Coronary artery (tissue), 2 donors: Measurements from ENCODE around the gene PRTN3.

ENCODE experiments used
- DNase-seq: peaks from one replicate; pipeline ENCODE4 v3.0.0-alpha.2; 2017; ENCODE audit warnings: low spot score
- H3K27ac ChIP-seq, 2 donors: fragments of 200-600 bp; sonication (generic); one replicate each; pipeline ENCODE4 v1.5.1; 2016 to 2019
- H3K4me3 ChIP-seq: fragments of 200-600 bp; sonication (generic); 2 replicates; pipeline ENCODE4 v1.5.1; 2016; ENCODE audit warnings: mild to moderate bottlenecking, moderate library complexity
- CTCF ChIP-seq: fragments of 200-600 bp; sonication (generic); IDR thresholded peaks from one replicate; pipeline ENCODE4 v1.5.1; 2019; ENCODE audit warnings: antibody characterized with exemption

The PRTN3 gene

GRCh38 chr19:810077-810855 lies 30.5 kb upstream of the PRTN3 start:
- TF ChIP-seq CTCF: no peak
- Histone ChIP-seq H3K4me3 (no peak overlapping the region), H3K27ac (no peak overlapping the region)
- DNase-seq: no peak

- TF ChIP-seq CTCF: no peak
- DNase-seq: no peak
- H3K27ac ChIP-seq: no peak overlapping the region
- H3K4me3 ChIP-seq: no peak overlapping the region
Observed at GRCh38 chr19:810883-811489, 29.8 kb upstream of the PRTN3 start.

- no peak overlapping the region for H3K4me3 ChIP-seq
- no peak for DNase-seq
- TF ChIP-seq CTCF: no peak
- H3K27ac ChIP-seq: no peak overlapping the region
Observed at GRCh38 chr19:811506-812048, 29.2 kb upstream of the PRTN3 start.

GRCh38 chr19:812049-812746 lies 28.6 kb upstream of the PRTN3 start:
- no peak for TF ChIP-seq CTCF
- no peak for DNase-seq
- Histone ChIP-seq H3K27ac (no peak overlapping the region), H3K4me3 (no peak overlapping the region)

- TF ChIP-seq CTCF: no peak
- no peak overlapping the region for H3K4me3 ChIP-seq
- H3K27ac ChIP-seq: no peak overlapping the region
- DNase-seq: no peak
Observed at GRCh38 chr19:812747-813218, 28.0 kb upstream of the PRTN3 start.

- no peak for TF ChIP-seq CTCF
- no peak for DNase-seq
- no peak overlapping the region for H3K27ac ChIP-seq
- no peak overlapping the region for H3K4me3 ChIP-seq
Observed at GRCh38 chr19:813219-814151, 27.3 kb upstream of the PRTN3 start.
